HCEC 1CT (cell line): ENCODE results near the gene MAML2.
A peak's percentile ranks its signal among the peaks of the same experiment; 100 is the strongest.

Experiments
- DNase-seq: peaks from one replicate; pipeline ENCODE4 v3.0.0-alpha.2; 2017

The MAML2 gene

GRCh38 chr11:96178049-96178886, 164.7 kb downstream of the MAML2 start:
- no peak for DNase-seq

- DNase-seq: no peak
Observed at GRCh38 chr11:96177146-96177545, 165.8 kb downstream of the MAML2 start.

GRCh38 chr11:96173906-96174305, 169.1 kb downstream of the MAML2 start:
- DNase-seq: no peak

- DNase-seq: no peak
Observed at GRCh38 chr11:96173422-96173821, 169.6 kb downstream of the MAML2 start.

GRCh38 chr11:96172604-96173003, 170.4 kb downstream of the MAML2 start:
- no peak for DNase-seq

GRCh38 chr11:96169250-96169649, 173.7 kb downstream of the MAML2 start:
- no peak for DNase-seq

GRCh38 chr11:96168623-96169022, 174.4 kb downstream of the MAML2 start:
- peak; percentile 94 for DNase-seq

GRCh38 chr11:96167787-96168186, 175.2 kb downstream of the MAML2 start:
- DNase-seq: no peak

GRCh38 chr11:96167203-96167758, 175.7 kb downstream of the MAML2 start:
- no peak for DNase-seq

- DNase-seq: peak; percentile 93
Observed at GRCh38 chr11:96162816-96163499, 180.0 kb downstream of the MAML2 start.

GRCh38 chr11:96161307-96162089, 181.5 kb downstream of the MAML2 start:
- DNase-seq: peak; percentile 29

- DNase-seq: no peak
Observed at GRCh38 chr11:96160732-96161306, 182.2 kb downstream of the MAML2 start.

GRCh38 chr11:96159968-96160367, 183.0 kb downstream of the MAML2 start:
- no peak for DNase-seq

GRCh38 chr11:96158126-96158525, 184.9 kb downstream of the MAML2 start:
- DNase-seq: no peak

GRCh38 chr11:96157517-96157873, 185.5 kb downstream of the MAML2 start:
- no peak for DNase-seq

- DNase-seq: no peak
Observed at GRCh38 chr11:96156379-96156722, 186.6 kb downstream of the MAML2 start.

GRCh38 chr11:96155627-96156378, 187.2 kb downstream of the MAML2 start:
- DNase-seq: peak; percentile 97

- DNase-seq: peak; percentile 73
Observed at GRCh38 chr11:96154802-96155520, 188.0 kb downstream of the MAML2 start.

- DNase-seq: no peak
Observed at GRCh38 chr11:96152623-96153022, 190.4 kb downstream of the MAML2 start.

GRCh38 chr11:96151501-96151900, 191.5 kb downstream of the MAML2 start:
- no peak for DNase-seq

GRCh38 chr11:96150609-96151008, 192.4 kb downstream of the MAML2 start:
- DNase-seq: no peak
